Tongue (tissue), 2 donors: Measurements from ENCODE around the gene MAML2. TPM values are rescaled to one million over a fixed set of nuclear protein-coding genes. Genes with fewer than 3 reads are reported as not detected.

ENCODE experiments used
- DNase-seq: peaks from one replicate; pipeline ENCODE4 v3.0.0-alpha.2; 2015
- total RNA-seq: library from RNA; depleted of rRNA; stranded (reverse); fragments of >200 nt; gene quantifications from one replicate; pipeline ENCODE4 v1.2.3, GENCODE V29; 2014

MAML2 gene
- total RNA-seq, 1 donor from 2014 or later = 10.9 TPM

DNA sequence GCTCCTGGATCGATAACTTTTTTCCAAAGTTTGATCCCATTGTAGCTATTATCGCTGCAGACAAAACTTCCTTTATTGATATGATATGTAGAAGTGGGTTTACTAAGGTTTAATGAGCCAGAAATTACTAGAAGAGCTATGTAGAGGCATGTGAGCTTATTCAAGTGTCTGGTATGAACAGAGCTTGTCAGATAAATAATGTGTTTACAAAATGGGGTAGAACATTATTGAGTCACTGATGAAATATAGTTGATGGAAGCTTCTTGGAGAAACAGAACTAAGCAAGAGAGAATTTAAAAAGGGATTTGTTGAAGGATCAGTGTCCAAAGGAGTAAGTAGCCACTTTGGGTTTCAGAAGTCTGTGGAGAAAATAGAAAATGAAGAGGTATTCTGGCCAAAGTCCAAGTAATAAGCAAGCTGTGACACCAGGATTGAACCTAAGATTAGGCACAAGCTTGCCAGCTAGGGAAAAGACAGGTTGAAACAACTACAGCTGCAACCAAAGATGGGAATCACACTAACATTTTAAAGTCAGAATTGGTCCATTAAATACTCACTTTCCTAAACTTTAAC lies 104.3 kb downstream of the MAML2 start:
- DNase-seq = no peak

DNA sequence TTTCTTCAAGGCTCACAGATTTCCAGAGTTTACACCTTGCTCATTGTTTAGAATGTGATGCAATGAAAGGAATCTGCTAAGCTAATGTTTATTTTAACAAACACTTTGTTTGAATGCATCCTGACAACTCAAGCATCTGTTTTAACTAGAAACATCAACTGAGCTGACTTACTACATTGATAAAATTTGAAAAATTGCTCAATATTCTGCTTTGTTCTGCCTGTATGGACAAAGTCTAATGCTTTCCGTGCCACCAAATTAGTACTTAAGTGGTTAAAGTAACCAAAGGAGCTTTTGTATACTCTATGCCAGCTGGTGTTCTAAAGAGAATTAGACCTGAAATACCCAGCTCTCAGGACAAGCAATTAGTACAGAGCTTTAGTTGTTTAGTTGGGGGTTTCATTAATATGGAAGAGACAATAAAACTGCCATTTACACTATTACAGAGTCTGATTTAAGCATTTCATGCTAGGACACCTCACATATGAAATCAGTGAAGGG lies 105.2 kb downstream of the MAML2 start:
- no peak for DNase-seq

DNA sequence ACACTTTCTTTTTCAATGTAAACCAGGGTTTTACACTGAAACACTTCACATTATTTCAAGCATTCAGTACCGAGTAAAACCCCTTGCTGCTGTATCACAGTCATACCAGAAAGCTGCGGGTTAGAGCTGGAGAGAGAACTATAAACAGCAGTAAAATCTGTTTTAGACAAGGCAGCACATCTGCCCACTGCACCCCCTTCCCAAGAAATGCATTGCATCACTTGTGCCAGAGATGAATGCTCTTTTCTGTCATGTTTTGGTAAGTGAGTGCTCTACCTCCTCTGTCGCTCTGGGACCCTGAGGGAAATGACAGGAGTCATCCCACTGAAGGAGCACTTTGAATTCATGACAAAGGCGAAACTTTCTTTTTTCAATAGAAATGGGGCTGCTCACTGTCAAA lies 107.2 kb downstream of the MAML2 start:
- no peak for DNase-seq

DNA sequence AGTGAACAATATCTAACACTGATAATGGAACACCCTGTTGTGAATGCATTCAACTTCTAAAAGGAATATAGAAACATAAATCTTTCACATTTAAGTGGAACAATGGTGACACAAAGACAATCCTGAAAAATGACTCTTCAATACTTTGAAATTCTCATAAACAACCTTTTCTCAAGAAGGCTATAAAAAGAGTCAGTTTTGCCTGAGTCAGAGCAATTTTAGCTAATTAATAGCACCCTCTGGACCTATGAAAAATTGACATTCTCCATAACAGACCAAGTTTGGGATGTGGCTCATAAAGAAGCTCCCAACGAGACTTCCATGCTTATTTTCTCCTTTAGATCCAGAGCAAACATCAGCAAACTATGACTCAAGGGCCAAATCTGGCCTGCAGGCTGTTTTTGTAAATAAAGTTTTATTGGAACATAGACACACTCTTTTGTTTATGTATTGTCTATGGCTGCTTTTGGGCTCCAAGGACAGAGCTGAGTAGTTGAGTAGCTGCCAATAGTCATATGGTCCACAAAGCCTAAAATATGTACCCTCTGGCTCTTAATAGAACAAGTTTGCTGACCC lies 108.0 kb downstream of the MAML2 start:
- DNase-seq = no peak

DNA sequence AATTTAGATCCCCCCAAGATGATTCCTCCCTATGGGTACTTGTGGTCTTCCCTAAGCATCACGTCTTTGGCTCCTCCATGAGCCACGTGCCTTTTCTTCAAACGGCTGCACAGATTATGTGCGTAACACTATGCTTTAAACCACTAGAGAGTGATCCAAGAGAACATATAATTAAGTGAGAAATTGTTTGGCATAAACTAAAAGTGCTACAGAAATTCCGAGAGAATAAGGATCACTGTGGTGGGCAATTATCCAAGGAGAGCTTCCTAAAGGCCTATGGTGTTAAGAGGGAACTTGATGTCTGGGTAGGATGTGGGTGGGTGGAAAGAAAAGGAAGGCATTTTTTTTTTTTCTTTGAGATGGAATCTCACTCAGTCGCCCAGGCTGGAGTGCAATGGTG lies 110.9 kb downstream of the MAML2 start:
- DNase-seq = peak; percentile 60

DNA sequence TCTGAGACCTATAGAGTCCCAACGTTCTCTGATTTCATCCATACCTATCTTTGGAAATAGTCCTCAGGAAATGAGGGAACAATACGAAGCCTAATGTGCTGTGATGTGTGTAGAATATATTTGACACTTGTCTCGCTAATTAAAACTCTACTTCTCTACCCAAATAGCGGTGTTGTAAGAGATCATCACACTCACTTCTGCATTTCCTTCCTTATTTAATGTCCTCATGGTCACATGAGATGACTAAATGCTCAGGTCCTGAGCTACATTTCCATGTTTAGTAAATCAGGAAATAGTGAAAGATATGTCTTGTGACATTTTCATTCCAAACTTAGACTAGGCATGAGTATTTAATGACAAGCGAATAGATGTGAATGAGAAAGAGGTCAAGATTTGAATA lies 112.3 kb downstream of the MAML2 start:
- DNase-seq = no peak

DNA sequence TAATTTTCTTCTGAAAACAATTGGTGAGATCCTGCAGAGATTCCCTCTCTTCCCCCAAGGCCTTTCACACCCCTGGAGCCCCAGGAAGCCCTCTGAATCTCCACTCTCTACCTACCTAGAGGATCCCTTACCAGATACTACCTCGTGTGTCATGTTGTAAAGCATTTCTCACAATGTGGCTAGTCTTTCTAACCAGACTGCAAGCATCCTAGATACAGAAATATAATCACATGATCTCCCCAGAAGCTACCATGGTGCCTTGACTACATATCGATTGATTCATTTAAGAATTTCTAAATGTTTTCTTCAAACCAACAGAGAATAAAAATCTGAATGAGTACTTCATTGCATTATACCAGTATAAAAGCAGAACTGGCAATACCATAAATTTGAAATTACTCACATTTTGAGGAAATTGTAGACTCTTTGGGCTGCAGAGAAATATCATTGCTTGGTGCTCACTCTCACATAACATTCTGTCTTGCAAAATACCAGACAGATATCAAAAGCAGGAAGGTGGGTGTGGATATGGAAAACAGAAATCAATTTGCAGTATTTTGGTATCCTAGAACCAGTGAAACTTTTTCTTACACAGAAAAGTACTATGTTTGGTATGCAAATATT lies 113.5 kb downstream of the MAML2 start:
- no peak for DNase-seq

DNA sequence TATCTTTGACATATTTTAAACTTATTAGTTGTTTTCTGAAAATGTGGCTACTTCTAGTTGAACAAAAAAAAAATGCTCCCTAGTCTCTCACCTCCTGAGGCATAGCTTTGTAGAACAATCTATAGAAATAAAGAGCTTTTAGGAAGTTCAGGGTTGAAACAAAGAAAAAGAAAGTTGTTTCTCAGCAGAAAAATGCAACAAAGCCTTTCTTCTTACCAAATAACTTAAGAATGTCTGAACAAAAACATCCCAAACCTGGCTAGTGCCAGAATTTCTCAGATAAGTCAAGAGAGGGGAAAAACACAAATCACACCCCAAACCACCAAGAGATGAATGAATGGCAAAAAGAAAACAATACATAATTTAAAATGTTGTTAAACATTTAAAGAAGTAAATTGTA lies 114.1 kb downstream of the MAML2 start:
- no peak for DNase-seq

DNA sequence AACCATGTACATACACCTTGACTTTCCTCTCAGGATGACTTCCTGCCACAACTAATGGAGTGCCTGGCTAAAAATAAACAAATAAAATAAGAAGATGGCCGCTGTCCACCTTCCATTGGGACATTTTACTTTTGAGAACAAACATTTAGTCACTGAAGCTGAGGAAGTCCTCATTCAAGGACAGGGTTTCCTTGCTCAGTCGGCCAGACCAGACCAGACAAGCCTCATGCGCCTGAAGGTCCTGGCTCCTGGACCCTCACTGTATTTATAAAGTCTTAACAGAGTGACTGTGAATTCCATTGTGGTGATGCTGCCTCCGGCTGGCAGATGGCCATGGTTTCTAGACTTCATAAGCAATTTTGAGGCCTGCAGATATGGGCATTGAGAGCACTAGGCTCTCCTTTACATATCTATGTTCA lies 114.5 kb downstream of the MAML2 start:
- DNase-seq = peak; percentile 84

DNA sequence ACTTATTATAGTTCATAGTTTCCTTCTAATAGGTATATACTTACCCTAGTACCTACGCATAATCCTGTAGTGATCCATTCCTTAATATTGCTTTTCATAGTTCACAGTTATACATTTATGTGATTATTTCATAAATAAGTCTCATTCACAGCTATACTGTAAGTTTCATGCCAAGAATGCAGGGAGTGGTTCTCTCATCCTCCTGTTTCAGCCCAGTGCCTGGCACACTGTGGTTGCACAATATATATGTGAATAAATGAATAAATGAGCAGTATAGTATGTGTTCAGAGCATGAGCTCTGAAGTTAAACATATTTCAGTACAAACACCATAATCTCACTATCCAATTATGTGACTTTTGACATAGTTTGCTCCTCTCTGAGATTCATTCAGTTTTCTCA lies 115.8 kb downstream of the MAML2 start:
- no peak for DNase-seq

DNA sequence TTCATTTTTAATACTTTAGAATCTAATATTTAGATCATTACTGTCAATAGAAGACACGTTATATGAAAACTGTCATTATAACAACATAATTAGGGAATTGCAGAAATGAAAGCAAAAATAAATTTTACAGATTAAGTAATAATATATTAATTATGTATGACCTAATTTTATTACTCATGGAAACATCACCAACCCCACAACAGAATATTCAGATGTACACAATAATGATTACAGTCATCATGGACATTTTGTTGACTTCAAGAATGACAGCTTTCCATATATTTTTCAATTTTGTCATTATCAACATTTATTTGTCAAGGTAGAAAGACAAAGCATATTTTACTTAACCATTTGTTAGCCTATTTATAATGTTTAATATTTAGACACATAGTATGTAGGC lies 119.9 kb downstream of the MAML2 start:
- no peak for DNase-seq

DNA sequence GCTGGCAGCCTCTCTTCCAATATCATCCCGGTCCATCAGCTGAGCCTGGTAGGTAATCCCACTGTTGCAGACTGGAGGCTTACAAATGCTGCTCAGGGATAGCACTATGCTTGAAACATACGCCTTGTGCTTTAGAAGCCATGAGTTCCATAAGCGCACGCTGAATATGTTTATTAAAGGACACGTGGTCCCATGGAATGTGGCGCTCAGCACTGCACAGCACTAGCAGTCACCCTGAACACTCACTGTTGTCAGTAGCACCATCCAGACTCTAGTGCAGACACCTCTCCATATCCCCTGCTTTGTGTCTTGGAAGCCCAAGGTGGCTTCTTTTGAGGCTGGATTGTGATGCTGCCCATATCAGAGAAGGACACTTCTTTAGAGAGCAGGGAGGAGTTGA lies 120.9 kb downstream of the MAML2 start:
- DNase-seq = no peak

DNA sequence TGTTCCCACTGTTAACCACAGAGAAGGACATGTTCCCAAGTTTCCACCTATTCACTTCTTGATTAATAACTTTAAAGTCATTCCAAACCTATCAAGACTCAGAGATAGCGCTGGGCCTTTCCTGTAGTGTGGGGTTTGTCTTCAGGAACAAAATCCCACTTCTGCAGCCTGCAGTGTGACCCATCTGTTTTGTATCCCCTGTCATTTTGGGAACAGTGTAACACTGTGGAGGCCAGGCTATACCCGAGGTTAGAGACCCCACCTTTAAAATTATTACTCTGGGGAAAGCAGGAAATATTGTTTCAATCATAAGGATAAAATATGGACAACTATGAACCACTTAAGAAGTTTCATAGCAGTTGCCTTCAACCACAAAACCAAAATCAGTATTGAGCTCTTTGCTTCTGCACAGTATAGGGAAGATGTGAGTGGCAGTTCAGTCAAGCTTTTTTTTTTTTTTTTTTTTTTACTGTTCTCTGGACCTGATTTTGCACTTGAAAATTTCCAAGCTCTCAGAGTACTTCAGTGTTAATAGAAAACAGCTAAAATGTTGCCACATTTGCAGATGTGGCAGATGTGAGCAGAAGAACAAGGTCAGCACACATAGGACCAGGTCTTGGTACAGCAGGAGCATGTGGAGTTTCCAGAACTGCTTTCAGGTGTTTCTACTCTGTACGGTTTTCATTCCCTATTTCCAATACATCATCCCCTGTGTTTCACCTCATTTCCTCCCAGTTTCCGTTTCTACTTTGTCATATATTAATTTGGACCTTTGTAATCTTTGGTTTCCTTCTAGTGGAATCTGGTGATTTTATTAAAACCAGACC lies 121.5 kb downstream of the MAML2 start:
- no peak for DNase-seq

DNA sequence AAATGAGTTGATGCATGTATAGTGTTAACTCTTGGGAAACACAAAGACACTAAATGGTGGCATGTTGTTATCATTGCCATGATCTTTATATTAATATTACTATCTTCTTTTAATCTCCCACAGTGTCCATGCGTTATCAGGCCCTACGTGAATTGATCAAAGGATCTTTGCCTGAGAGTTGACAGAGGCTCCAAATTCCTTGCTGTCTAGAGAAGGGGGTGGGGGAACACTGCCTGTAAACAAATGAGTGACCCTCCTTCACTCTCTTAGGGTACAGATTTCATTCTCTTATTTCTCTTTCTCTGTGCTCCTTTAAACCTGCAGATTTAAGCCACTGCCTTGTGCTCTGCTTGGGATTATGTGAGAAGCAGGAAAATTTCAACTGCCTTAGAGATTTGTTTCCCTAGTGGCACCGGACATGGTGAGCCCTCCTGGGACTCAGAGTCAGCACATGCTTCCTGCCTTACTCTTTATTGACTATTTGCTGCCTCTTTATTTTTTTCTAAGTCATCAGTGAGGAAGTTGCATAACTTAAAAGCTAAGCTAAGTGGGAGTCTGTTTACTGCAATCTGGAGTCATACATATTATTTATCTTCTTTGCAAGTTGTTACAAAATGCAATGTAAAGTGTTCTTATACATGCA lies 122.9 kb downstream of the MAML2 start:
- no peak for DNase-seq

DNA sequence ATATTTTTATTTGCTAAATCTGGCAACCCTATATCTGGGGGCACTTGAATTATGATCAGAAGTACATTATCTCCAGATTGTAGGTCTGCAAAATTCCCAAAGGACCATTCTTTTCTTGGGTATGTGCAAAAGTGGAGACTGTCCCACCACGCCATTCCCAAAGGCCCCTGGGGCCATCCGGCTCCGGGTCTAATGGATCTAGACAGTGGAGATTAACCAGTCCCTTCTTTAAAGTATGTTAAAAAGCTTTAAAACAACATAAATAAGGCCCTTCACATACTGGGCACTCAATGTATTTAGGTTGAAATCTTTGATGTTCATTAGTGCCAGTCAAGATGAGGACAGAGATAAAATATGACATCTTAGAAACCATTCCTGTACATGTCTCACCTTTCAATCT lies 124.1 kb downstream of the MAML2 start:
- DNase-seq = no peak

DNA sequence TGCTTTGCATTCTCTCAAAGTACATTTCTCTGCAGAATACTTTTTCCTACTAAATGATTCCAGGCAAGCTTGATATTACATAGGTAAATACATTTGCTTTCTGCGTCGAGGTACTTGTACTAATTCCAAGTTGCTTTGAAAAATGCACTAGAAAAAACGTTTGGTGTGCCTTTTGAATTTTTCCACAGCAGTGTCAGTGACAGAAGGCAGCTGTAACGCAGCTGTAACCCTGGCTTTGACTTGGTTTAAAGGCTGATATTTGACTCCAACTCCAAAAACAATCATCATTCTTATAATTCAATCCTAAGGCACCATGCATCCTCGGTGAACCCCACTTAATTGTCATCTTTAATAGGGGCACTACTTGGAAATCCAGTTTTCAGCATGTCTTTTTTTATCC lies 125.0 kb downstream of the MAML2 start:
- DNase-seq = peak; percentile 62

DNA sequence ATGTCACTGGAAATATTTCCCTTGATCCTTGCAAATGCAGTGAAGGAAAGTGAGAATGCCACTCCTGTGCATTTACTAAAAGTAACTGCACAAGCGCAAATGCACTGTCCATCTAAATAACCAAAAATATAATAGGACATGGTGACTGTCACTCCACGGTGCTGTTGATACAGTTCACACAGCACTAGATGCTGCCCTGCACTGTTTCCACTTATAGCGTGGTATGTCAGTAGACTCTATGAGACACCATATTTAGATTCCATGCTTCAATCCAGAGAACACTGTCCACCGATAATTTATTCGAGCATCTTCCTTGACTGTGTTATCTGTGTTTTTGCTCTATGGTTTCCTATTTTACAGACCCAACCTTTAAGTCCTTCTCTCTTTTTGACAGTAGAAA lies 125.8 kb downstream of the MAML2 start:
- no peak for DNase-seq

DNA sequence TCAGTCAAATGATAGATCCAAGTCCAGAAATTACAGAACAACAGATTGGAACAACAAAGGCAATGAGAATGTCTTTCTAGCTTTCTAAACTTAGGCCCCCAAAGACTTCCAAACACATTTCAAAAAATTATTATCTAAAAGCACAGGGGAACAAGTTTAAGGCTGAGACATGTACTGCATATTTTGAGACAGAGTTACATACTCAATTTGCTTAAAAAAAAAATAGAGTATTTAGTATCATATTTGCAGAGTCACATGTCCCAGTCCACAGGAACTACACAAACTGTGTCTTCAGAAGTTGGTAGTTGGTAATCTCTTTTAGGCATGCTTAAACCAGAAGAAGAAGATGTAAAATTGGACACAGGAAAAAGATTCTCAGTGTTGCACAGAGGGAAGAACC lies 127.2 kb downstream of the MAML2 start:
- DNase-seq = no peak

DNA sequence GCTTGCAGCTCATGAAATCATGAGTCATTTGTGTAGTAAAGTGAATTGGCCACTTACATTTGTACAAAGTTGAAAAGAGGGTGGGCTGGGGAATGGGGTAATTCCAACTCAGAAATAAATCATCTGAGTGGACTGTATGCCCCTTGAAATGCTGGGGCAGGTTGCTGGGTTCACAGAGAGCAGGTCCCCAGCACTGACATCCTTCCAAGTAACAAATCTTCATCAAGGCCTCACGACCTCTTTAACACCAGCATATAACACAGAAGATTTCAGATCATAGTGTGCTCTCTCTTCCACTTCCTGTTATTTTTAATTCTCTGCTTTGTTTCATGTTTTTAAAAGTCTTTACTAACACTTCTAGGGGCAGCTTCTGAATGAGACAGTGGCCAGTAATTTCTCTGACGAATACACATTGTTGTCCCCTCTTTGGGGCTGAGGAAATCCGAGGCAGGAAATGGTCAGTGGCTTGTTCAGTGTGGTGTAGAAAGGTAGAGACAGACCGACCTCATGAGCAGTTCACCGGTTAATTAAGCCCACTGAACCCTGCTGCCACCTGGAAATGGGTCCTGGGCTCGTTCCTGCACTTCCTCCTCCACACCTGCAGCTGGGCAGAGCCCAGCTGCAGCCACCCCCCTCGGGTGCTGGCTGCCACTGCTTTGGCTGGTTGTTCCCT lies 127.7 kb downstream of the MAML2 start:
- no peak for DNase-seq

DNA sequence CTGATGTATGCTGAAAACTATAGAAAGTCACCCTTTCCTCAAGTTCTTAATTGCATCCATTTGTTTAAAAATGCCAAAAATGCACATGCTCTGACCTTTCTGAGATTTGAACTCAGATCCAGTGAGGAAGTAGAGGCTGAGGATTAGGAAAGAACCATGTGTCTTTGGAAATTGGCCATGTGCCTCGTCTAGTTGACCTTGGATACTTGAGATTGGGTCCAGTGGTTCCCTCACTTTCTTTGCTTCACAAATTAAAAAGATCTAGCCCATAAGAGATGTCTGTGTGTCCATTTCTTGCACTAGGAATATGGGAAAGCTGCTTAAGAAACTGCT lies 128.3 kb downstream of the MAML2 start:
- DNase-seq = no peak

DNA sequence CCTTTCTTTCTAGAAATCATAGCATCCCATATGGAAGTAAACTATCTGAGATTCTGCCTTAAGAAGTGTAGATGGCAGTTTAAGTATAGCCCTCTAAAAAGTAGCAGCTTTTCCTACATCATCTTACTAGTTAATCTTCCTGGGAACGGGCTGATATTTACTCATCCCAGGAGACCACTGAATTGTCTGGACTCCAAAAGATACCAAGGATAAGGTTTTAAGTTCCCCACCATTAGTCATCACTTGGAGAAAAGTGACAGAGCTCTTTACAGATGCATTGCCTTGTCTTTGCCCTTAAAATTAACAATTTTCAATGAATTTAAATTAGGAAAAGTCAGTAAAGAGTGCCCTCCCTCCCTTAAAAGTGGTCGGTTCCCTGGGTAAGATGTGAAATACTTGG lies 129.5 kb downstream of the MAML2 start:
- no peak for DNase-seq

DNA sequence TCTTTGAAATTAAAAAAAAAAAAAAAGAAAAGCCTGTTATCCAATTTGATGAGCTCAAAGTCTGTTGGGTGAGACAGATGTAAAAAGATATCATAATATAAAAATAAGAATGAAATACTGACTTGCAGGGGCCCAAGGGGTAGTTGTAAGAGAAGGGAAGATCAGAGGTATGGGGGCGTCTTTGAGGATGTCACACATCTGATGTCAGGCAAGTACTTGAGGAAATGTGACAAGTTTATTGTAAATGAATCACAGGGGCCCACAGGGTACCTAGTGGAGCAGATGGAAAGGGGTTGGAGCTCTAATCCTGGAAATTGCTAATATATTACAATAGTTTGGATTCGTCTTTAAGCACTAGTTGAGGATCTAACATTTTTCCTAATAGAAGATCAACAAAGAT lies 131.6 kb downstream of the MAML2 start:
- no peak for DNase-seq
